SHP77 treated with DMSO at 0.1 percent for 48 hours (cell line): ENCODE data around the gene NR5A2.

Experiments used
- DNase-seq: peaks from one replicate; lab custom pipeline; 2025; lab: John Stamatoyannopoulos, UW

NR5A2 gene

DNA sequence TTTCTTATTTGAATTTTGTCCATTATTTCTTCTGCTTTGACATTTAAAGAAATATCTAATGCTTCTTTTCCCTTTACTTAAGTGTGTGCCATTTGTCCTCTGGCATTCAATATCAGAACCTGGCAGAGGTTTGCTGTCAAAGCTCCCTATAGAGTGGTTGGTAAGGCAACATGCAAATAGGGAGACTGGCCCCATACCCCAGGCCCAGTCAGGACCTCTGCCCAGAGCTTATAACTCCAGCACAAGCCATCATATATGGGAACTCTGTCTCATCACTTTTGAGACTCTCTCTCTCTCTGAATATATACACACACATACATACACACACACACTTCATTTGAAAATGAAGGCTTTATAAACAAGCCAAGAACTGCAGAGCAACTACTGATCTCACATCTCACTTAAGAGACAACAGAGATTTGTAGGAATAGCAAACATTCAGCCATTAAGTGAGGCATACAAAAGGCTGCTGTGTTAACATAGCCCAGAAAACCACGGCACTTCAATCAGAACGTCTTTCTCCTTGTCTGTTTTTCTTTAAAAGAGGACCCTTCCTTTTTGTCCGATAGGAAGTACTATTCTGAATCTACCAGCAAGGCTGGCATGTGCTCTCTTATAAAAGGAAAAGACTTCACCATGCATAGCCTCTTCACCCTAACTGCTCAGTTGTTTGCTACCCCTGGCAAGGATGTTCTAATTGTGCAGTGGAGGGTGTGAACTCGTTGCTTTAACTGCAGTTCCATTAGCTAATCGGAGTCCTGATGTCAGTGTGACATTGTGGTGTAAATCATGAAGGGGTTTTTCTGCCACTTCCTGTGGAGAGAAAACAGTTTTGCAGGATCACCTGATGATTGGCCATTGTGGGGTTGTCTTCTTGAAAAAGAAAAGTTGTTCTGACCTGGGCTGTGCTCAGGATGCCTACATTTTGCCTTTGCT lies 101.7 kb downstream of the NR5A2 start:
- no peak for DNase-seq

DNA sequence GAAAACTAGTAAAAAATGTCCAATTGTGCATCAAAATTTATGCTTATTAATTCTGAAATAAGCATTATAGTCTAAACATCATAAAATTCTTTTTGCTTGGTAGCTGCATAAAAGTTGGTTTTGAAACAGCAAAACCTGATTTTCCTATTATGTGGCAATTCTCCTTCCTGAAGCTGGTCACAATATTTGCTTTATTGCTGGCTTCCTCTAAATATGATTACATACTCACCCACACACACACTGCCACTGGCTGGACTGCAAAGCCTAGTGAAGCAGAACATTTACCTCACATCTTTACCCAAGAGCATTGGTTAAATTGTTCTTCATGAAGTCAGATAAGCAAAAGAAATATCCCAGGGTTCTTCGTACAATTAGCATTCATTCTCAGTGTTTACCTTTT lies 103.0 kb downstream of the NR5A2 start:
- DNase-seq: no peak

DNA sequence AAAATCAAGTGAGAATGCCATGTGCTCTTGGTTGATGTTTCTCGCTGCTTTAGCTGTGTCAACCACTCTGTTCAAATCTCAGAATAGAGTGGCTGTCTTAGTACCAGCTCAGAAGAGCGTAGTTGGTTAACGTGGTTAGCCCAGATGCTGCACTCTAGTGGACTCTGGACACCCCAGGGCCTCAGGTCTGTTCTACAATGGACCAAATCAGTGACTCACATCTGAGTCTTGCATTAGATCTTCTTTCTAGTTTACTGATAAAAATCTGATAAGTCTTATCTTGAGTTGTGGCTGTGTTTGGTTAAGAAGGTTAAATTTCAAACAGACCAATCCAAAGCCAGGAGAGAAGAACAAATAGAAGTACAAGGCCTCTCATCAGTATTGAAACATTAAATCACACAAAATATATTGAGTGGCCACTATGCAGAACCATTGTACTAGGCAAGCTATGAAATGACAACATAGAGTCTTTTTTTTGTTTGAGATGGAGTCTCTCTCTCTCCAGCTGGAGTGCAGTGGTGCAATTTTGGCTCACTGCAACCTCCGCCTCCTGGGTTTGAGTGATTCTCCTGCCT lies 104.1 kb downstream of the NR5A2 start:
- DNase-seq: no peak

DNA sequence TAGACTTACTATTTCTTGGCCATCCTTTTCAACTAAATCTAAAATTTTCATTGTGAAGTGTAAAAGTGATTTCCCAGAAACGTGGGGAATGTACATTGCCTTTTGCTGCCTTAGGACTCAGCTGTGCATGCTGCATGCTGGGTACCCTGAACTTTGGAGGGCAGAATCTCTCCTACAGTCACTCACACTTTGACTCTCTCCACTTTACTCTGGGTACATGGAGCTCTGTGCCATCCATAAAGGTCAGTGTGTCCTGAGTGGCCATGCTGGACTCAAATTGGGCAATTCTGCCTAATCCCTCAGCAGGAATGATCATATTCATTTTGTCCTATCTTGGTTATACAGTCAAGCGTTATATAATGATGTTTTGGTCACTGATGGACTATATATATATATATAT lies 105.6 kb downstream of the NR5A2 start:
- no peak for DNase-seq

DNA sequence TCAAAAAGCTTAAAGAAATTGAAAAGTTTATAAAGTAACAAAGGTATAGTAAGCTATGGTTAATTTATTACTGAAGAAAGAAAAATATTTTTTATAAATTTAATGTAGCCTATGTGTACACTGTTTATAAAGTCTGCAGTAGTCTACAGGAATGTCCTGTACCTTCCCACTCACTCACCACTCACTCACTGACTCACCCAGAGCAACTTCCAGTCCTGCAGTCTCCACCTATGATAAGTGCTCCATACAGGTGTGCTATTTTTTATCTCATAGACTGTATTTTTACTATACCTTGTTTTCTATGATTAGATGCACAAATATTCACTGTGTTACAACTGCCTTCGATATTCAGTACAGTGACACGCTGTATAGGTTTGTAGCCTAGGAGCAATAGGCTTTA lies 106.6 kb downstream of the NR5A2 start:
- DNase-seq: no peak

- DNase-seq: no peak
These were observed 108.9 kb downstream of the NR5A2 start for GRCh38 chr1:200136384-200136783.

DNA sequence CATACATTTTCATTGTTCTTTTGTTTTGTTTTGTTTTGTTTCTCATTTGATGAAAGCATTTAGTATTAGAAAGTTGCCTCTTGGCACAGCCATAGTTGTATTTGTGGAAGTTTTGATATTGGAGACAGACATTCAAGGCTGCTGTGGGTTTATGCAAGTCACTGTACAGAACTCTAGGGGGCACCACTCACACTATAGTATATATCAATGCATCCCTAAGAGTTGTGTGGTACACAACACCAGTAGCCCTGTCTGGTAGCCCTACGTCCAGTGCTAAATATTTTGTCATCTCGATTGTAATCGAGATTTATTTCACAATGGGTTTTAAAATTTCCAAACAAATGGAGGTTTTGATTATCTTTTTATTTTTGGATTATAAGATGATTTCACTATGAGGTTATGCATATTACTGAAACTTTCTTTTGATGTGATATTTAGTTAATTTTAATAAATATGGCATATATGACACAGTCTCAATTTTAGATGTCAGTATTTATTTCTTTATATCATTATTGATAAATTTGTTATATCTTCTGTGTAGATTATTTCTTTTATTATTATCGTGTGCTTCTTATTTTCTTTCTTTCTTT lies 112.2 kb downstream of the NR5A2 start:
- DNase-seq: no peak

GRCh38 chr1:200143347-200143746 lies 115.8 kb downstream of the NR5A2 start:
- no peak for DNase-seq

DNA sequence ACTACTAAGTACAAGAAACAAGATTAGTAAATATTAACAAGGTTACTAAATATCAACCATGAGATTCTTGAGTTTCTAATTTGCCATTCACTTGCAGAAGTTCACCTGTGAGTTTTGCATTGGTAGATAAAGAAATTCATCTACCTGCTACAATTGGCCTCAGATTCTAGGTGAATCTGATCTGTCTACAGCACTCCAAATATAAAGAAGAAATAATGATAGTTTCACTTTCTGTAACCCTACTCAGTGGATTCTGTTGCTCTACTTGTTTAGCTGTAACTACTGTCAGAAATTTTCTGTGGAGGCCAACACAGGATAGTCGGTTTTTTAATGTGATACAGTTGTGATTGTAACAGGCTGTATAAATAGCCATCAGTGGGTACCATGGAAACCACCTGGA lies 118.6 kb downstream of the NR5A2 start:
- DNase-seq: no peak

- no peak for DNase-seq
These were observed 119.6 kb downstream of the NR5A2 start for GRCh38 chr1:200147094-200147493.

- DNase-seq: no peak
These were observed 120.2 kb downstream of the NR5A2 start for GRCh38 chr1:200147742-200148141.

DNA sequence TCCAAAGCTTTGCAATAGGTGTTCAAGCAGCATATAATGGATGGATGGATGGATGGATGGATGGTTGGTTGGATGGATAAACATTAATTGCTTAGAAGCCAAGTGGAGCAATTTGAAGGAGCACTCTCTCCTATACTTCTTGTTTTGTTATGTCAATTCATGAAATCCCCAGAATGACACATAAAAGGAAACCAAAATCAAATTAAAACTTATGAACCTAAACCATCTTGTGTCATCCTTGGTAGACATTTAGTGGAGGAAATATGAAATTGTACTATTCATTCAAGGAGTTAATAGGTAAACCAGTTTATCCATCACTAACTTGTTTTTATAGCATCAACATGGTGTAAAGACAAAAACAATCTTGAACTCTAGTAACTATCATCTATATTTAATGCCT lies 122.5 kb downstream of the NR5A2 start:
- no peak for DNase-seq

DNA sequence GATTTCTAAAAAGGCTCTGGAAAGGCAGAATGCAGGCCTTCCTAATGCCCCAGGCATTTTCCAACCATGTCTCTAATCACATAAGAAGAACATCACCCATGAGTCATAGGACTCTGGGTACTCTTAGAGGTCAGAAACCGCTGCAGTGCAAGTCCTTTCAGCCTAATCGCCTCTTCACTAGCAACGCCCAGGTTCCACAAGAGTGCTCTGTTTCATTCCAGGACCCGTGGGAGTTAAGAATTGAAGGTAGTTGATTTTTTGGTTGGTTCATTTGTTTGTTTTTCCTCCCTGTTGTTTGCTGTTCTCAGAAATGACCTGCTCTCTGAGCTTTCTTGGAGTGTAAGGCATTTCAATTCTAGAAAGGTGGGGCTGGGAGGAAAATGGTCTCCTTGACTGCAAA lies 123.2 kb downstream of the NR5A2 start:
- DNase-seq: no peak

GRCh38 chr1:200152336-200152735 lies 124.8 kb downstream of the NR5A2 start:
- no peak for DNase-seq

- DNase-seq: no peak
These were observed 126.0 kb downstream of the NR5A2 start for GRCh38 chr1:200153277-200154055.

DNA sequence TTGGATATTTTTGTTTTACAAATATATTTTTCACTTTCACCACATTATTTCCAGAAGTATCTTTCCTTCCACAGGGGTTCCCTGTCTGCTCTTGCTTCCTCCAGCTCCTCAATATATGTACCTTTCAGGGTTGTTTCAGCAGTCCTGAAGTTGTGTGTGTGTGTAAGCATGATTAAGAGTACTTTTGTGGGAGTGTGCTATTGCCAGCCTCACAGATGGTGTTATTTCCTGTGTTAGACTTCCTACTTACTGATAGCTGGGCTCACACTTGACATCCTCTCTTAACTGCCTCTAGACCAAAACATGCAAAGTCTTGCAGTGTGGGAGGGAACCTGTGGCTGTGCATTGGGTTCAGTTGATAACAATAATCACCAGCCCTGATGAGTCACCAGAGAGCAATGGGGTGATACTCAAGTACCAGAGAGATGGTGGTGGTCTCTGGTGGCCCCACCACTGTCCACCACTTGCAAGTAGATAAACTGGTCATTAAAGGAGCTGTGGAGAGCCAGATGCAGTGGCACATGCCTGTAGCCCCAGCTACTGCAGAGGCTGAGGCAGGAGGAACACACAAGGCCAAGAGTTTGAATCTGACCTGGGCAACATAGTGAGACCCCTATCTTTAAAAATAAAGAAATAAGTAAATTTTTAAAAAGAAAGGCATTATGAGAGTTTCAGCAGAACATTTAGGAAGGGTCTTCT lies 126.7 kb downstream of the NR5A2 start:
- no peak for DNase-seq

GRCh38 chr1:200157715-200158114 lies 130.2 kb downstream of the NR5A2 start:
- no peak for DNase-seq

DNA sequence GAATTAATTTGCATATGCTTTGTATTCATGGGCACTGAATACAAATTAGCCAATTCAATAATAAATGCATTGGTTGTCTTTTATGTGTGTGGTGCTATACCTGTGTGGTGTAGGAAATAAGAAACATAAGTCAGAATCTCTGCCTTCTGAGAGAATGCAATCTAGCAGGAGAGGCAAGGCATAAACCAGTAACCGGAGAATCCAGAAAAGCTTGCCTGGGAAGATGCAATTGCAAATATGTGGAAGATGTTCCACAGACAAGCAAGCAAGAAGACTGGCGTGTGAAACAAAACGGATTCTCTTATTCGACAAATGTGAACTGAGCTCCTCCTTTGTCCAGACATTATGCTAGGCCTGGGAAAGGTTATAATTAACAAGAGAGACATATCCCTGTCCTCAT lies 134.3 kb downstream of the NR5A2 start:
- DNase-seq: no peak

DNA sequence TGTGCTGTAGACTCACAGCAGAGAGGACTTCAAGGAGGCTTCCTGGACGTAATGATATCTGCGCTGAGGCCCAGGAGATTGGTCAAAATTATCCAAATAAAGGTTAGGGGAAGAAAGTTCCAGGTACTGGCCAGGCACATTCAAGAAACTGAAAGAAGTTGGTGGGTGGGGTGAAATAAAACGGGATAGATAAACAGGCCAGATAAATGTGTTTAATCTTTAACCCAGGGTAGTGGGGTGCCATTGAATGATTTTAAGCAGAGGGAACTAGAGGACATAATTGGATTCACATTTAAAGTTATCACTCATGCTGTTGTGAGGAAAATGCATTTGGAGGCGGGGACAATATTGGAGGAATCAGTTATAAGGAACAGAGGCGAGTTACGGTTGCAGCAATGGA lies 134.7 kb downstream of the NR5A2 start:
- DNase-seq: no peak

DNA sequence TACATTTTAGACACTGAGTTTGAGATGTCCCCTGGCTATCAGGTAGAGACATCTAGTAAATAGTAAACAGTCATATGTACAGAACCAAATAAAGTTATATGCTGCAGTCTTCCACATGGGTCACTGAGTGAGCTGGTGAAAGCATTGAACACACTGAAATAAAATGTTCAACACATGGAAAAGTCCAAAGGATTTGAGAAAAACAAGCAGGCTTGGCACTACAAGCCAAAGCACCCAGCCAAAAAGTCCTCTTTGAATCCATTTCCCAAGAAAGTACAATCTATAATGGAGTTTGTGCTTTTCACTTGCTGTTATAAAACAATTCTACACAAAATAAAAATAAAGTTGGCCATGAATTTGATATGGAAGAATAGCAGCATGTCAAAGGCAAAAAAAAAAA lies 135.4 kb downstream of the NR5A2 start:
- no peak for DNase-seq

- no peak for DNase-seq
These were observed 136.4 kb downstream of the NR5A2 start for GRCh38 chr1:200163911-200164310.
